ENCODE measurements around the gene HSF5.
A peak's percentile ranks its signal among the peaks of the same experiment; 100 is the strongest.

The HSF5 gene, protein sequence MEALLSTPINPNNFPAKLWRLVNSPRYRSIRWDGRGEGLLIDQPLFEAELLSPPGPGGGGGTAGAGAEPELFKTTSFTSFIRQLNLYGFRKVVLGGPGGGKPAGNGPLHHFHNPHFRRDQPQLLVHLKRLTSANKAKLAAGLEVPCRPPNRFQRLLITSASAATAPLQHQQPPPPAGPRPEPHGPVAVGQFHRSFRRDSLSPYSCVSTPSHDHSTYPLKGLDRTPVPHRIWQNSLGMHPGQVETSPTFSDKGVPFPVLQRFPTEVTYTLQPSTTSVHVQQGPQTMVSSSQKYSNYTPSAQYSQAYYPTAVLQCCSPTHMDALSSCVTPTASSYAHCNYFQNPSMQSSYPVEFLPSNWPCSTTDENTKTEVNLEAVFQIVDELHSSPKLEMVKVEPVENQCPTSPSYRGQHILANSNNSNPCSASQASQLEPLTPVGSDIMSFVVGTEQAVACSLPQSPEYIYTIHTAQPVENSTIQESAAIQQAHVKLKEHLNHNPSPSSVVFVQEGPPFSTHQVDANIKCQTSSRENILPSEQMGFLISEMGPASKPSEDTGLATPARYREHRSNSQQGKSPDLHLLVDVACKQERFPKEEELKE

GRCh38 chr17:58487589-58488427, at the start of gene HSF5:
TSS of gene HSF5 (minus strand) at chr17:58488408. CDS start at chr17:58488274, 134 bp downstream.
- no peak for DNase-seq

- DNase-seq, result no peak
Measured at GRCh38 chr17:58537266-58537665, 49.1 kb upstream of the HSF5 start.

GRCh38 chr17:58536542-58536941, 48.3 kb upstream of the HSF5 start:
- no peak for DNase-seq

- DNase-seq, result no peak
Measured at GRCh38 chr17:58535431-58535830, 47.2 kb upstream of the HSF5 start.

DNA sequence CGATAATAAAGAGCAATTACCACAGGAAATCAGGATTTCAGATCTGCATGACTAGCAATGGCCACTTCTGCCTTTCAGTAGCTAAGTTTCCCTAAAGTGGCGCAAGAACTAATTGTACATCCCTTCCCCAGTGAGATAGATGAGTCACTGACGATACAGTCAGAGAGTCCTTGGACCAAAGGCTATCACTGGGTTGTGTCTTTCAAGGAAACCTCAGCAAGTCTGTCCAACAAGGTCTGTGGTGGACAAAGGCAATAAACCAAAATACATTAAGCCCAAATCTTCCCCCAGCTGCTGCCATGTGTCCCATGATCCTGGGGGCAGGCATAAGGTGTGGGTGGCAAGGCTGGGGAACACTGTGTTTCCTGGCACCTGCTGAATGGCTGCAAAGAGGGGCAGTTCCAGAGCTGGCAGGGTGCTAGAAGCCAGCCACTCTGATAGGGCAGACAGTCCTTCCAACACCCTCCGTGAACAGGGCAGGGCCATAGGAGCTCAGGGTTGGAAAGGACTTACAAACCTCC, 46.8 kb upstream of the HSF5 start:
- DNase-seq, result no peak

- DNase-seq, result no peak
Measured at GRCh38 chr17:58534331-58534730, 46.1 kb upstream of the HSF5 start.

DNA sequence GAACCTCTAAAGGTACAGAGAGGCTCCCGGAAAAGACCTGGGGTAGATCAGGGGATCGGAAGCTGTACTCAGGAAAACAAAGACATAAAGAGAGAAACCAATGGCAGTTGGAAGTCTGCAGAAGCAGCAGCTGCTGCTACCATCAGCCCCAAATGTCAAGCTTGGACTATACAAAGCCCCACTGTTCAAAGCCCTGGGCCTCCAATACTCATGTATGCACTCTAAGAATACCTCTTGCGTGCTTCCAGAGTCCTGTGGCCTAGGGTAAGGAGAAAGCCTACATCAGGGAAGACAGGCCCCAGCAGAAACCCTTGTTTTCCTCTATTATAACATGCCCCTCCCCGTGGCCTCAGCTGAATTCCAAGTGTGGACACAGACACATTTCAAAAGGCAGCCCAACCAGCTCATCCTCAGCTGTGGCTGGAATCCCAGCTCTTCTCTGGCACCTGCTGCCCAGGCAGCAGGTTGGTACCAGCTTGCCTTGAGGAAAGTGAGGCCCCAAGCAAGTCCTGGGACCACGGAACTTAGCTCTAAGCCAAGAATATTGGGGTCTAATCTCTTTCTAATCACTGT, 45.5 kb upstream of the HSF5 start:
- no peak for DNase-seq

DNA sequence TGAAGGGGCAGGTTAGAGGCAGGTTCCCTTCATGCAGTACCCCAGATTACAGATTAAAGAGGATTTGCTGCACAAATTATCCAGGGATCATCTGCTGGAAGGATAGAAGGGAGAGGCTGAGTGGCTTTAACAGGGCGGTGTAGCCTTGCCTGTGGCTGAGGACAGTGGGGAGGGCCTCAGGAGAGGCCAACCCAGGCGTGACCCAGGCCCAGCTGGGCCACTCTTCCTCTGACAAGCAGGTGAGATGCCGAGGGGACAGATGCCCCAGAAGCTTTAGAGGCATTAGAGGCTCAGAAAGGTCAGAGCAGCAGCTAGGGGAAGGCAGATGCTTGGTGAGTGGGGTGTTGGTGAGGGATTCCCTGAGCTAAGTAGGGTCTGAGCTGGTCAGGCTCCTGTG, 44.3 kb upstream of the HSF5 start:
- DNase-seq, result no peak

- DNase-seq, result no peak
Measured at GRCh38 chr17:58531661-58532554, 43.7 kb upstream of the HSF5 start.

DNA sequence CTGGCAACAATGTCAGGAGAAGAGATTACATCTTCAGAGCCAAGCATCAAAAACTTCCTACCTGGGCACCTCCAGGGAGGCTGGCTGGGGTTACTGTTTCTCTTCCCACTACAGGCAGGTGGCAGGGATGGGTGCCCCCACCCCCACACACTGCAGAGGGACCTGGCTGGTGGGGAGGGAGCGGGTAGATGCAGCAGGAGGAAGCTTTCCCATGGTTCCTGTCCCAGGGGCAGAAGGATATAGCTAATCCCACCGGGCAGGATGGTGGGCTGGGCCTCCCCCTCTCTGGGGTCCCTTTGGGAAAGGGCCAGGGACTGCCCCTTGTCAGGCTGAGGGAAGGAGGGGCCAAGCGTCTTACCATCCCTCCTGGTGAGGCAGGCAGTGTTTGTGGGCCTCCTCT, 42.9 kb upstream of the HSF5 start:
- DNase-seq, result no peak

GRCh38 chr17:58530655-58531054, 42.4 kb upstream of the HSF5 start:
- DNase-seq, result no peak

DNA sequence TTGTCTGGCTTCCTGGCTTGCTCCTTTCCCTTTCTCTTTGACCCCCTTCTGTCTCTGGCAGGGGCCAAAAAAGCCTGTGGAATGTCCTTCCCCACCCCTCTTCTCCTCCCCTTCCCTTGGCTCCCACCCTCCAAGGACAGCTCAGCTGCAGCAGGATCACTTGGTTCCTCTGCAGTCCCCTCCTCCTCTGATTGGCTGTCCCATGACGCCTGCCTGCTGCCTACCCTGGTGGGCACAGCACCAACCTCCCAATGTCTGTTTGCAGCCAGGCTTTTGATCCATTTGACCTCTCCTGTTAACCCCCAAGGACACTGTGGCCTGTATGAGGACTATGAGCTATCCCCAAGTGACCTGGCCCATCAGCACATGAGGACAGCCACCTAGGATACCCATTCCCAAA, 41.1 kb upstream of the HSF5 start:
- DNase-seq, result no peak

- DNase-seq, result no peak
Measured at GRCh38 chr17:58528443-58528842, 40.2 kb upstream of the HSF5 start.

- no peak for DNase-seq
Measured at GRCh38 chr17:58527949-58528348, 39.7 kb upstream of the HSF5 start.

GRCh38 chr17:58527306-58527705, 39.1 kb upstream of the HSF5 start:
- DNase-seq, result no peak

- DNase-seq, result no peak
Measured at GRCh38 chr17:58525239-58525638, 37.0 kb upstream of the HSF5 start.

- DNase-seq, result no peak
Measured at GRCh38 chr17:58521680-58522079, 33.5 kb upstream of the HSF5 start.

DNA sequence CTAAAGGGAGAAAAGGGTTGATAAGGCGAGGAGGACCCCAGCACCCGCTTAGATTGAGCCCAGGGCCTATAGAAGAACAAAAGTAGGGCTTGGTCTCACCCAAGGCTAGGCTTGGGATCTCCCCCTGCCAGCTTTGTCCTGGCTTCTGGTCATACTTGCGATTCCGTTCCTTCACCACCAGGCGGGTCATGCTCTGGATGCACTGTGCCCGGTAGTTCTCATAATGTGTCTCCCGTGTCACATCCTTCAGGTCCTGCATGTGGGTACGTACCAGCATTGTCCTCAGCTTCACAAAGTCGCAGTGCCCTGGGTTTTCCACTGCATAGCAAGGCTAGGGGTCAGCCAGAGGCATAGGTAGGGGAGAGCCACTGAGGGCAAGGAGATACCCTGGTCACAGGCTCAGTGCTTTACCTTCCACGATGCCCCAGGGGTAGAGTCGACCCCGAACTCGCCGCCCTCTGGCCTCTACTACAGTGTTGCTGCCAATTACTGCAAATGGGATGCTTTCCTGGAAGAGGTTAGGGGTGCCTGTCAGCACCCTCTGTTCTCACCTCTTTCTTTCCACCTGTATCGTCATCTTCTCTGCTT, 32.7 kb upstream of the HSF5 start:
- peak in 1 of 2 experiments; percentile 28 for DNase-seq

- peak; percentile 99 for DNase-seq
Measured at GRCh38 chr17:58517928-58518609, 29.9 kb upstream of the HSF5 start.

- DNase-seq, result no peak
Measured at GRCh38 chr17:58517378-58517927, 29.2 kb upstream of the HSF5 start.
